Muscle layer of duodenum (tissue), 2 donors: ENCODE results near the gene TTC21A.

Experiments
- H3K27ac ChIP-seq: one replicate; pipeline ENCODE4 v1.7.0; 2013; ENCODE audit warnings: mild to moderate bottlenecking, low read length
- H3K27me3 ChIP-seq: one replicate; pipeline ENCODE4 v1.7.0; 2013; ENCODE audit warnings: low read depth, mild to moderate bottlenecking, control low read depth, low read length
- H3K36me3 ChIP-seq, 2 donors: one replicate each; pipeline ENCODE4 v1.7.0; 2013; ENCODE audit warnings: low read length in 2 of 2, control low read depth in 1 of 2, mild to moderate bottlenecking in 1 of 2; ENCODE audit not compliant: insufficient read depth in 2 of 2, control insufficient read depth in 1 of 2
- H3K4me1 ChIP-seq, 2 donors: one replicate each; pipeline ENCODE4 v1.7.0; 2013; ENCODE audit warnings: low read length in 2 of 2, mild to moderate bottlenecking in 2 of 2, control low read depth in 1 of 2, moderate library complexity in 1 of 2; ENCODE audit not compliant: insufficient read depth in 2 of 2, control insufficient read depth in 1 of 2
- H3K4me3 ChIP-seq, 2 donors: one replicate each; pipeline ENCODE4 v1.7.0; 2013; ENCODE audit warnings: low read length in 2 of 2, low read depth in 1 of 2, mild to moderate bottlenecking in 1 of 2
- H3K9me3 ChIP-seq, 2 donors: one replicate each; pipeline ENCODE4 v1.7.0; 2013; ENCODE audit warnings: low read length in 2 of 2, control low read depth in 1 of 2, mild to moderate bottlenecking in 1 of 2; ENCODE audit not compliant: control insufficient read depth in 1 of 2
- donor health status: healthy.

TTC21A gene

DNA sequence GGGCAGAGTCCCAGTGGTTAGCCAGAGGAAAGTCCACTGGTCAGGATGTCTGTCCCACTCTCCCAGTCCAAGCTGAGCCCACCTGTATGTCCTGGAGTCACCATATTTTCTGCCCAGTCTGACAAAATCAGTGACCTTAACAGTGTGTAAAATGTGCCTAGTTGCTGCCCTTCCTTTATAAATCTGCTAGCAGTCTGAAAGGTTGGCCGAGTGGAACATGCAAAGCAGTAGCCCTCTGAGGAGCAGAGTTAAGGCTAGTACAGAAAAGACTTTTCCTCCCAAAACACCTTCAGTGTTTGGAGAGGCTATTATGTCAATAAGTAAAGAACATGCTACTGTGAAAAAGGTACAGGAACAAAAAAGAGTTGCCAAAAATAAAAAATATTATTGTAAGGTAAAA, 15.3 kb downstream of the TTC21A start:
- peaks cover 5 to 8% of the 10 kb centered on the region in 2 donors for H3K36me3 ChIP-seq
- no peak overlapping the region for H3K27ac ChIP-seq
- H3K4me1 ChIP-seq: peaks cover 0 to 4% of the 10 kb centered on the region in 2 donors
- no peaks in the 10 kb centered on the region for H3K27me3 ChIP-seq
- no peak overlapping the region for H3K4me3 ChIP-seq
- no peaks in the 10 kb centered on the region for H3K9me3 ChIP-seq

DNA sequence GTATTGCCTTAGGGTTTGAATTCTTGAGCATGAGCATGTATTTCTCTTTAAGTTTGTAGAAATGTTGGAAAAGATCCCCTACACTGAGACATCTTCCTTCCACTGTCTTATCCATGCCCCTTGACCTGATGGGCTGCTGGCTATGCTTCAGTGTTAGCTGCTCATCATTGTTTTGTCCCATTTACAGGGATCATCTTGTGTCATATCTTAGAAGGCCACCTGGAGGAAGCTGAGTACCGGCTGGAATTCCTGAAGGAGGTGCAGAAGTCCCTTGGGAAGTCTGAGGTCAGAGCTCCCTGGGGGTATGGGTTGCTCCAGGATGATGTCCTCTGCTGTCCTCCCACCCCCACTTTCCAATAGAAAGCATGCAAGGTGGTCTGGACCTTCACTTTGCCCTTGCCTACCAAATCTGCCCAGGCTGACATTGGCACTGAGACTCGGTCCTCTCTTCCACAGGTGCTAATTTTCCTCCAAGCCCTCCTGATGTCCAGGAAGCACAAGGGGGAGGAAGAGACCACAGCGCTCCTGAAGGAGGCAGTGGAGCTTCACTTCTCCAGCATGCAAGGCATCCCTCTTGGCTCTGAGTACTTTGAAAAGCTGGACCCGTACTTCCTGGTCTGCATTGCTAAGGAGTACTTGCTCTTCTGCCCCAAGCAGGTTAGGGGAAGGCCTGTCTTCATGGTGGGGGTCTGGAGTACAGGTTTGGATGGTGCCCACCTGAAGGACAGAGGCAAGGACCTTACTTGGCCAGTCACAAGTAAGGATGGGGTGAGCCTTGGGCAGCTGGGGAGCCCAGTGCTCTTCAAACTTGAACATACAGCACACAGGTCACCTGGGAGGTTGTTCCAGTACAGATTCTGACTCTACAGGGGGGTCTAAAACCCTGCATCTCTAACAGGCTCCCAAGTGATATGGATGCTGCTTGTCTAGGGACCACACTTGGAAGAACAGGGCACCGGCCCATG, 17.7 kb downstream of the TTC21A start:
- peaks cover 0 to 4% of the 10 kb centered on the region in 2 donors for H3K4me1 ChIP-seq
- no peaks in the 10 kb centered on the region for H3K9me3 ChIP-seq
- H3K4me3 ChIP-seq: no peak overlapping the region
- H3K27me3 ChIP-seq: no peaks in the 10 kb centered on the region
- H3K36me3 ChIP-seq: peaks cover 0 to 10% of the 10 kb centered on the region in 2 donors
- H3K27ac ChIP-seq: no peak overlapping the region

DNA sequence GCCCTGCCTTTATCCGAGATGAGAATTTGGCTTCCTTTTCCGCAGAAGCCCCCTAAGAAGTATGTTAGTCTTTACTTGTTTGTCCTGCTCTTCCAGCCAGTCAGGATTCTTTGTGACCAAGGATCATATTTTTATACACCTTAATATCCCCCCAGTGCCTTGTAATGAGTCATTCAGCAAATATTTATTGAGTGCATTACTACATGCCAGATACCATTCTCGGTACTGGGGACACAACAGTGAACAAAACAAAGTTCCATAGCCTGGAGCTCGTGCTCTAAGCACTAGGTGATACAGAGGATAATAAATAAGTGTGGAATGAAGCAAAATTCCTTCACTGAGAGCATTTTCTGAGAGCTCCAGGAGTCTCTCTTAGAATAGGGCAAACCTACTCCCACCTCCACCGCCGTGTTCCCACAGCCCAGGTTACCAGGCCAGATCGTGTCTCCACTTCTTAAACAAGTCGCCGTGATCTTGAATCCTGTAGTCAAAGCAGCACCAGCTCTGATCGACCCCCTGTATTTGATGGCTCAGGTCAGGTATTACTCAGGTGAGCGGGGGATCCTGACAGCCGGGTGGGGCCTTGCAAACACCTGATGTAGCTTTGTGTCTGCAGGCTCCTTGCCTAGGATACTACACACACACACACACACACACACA, 18.5 kb downstream of the TTC21A start:
- no peaks in the 10 kb centered on the region for H3K27me3 ChIP-seq
- H3K4me3 ChIP-seq: no peak overlapping the region
- H3K36me3 ChIP-seq: peaks cover 0 to 4% of the 10 kb centered on the region in 2 donors
- H3K27ac ChIP-seq: no peak overlapping the region
- H3K9me3 ChIP-seq: no peaks in the 10 kb centered on the region
- H3K4me1 ChIP-seq: peaks cover 0 to 4% of the 10 kb centered on the region in 2 donors

DNA sequence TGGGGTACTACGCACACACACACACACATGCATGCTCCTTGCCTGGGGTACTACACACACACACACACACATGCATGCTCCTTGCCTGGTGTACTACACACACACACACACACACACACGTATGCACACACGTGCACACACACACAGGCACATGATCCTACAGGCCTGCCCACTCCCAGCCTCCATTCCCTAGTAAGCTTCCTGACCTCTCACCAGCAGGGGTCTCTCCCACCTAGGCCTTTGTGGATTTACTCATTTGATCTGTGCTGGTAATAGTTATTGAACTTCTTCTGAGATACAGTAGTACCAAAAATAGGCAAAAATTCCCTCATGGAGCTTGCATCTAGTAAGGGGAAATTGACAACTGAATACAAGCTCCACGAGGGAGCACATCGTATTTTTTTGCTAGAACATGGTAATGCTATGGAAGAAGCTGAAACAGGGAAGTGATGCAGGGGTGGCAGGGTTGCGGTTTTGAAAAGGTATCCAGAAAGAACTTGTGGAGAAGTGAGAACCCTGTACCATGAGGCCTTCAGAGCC, 19.1 kb downstream of the TTC21A start:
- Histone ChIP-seq H3K36me3 (peaks cover 0 to 4% of the 10 kb centered on the region in 2 donors), H3K9me3 (no peaks in the 10 kb centered on the region), H3K27ac (no peak overlapping the region), H3K27me3 (no peaks in the 10 kb centered on the region), H3K4me1 (peaks cover 0 to 4% of the 10 kb centered on the region in 2 donors), H3K4me3 (no peak overlapping the region)

DNA sequence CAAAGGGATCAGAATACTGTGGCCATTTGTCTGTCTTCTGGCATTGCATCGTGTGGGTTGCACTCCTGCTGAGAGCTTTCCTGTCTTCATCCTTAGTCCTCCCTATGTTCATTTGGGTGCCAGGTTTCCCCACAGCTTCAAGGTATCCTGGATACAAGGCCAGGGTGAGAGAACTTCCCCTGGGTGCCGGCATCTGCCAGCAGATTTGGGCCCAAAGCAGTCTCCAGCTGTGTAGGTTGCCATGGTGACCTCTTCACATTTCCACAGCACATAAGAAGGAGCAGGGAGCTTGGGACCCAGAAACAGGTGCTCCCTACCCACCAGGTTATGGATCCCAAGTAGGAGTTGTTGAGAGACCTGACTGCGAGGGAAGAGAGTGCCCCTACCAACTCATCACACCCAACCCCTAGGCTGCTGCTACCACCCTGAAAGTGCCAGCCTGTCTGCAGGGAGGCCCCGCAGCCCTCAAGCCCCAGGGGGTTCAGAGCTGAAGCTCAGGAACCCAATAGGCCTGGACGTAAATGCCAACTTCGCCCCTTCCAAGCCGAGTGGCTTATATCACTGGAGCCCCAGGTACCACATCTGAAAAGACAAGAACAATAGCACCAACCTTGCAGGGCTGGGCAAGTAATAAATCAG, 19.9 kb downstream of the TTC21A start:
- Histone ChIP-seq H3K27me3 (no peaks in the 10 kb centered on the region), H3K27ac (no peak overlapping the region), H3K9me3 (no peaks in the 10 kb centered on the region), H3K4me3 (no peak overlapping the region), H3K4me1 (peaks cover 0 to 4% of the 10 kb centered on the region in 2 donors), H3K36me3 (peaks cover 0 to 4% of the 10 kb centered on the region in 2 donors)

DNA sequence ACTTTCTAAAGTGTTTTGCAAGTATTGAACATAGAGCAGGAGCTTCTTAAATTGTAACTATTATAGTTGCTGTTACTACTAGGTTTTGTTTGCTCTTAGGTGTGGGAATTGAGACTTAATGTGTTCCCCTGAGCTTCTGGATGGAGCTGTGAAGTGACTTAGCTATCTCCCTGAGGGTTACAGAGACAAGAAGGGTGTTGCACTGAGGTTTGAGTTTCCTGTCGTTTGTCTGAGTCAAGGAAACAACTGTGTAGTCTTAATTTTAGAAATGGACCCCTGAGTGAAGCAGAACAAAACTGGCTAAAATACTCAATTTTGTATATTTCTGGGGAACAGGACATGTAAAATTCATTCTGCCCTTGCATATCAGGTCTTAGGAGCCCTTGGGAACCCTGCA, 20.4 kb downstream of the TTC21A start:
- Histone ChIP-seq H3K27ac (no peak overlapping the region), H3K4me1 (peaks cover 0 to 4% of the 10 kb centered on the region in 2 donors), H3K27me3 (no peaks in the 10 kb centered on the region), H3K9me3 (no peaks in the 10 kb centered on the region), H3K4me3 (no peak overlapping the region), H3K36me3 (peaks cover 0 to 5% of the 10 kb centered on the region in 2 donors)

DNA sequence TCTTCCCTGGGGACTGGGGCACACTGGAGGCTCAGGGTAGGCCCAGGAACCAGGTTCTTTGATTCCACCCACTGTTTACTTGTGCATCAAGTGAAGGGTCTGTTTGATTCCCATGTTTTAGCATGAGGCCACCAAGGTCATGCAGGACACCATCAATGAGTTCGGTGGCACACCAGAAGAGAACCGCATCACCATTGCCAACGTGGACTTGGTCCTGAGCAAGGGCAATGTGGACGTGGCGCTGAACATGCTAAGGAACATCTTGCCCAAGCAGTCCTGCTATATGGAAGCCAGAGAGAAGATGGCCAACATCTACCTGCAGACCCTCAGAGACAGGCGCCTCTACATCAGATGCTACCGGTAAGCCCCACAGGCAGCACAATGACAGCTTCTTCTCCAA, 21.5 kb downstream of the TTC21A start:
- Histone ChIP-seq H3K4me3 (no peak overlapping the region), H3K27me3 (no peaks in the 10 kb centered on the region), H3K36me3 (peaks cover 0 to 8% of the 10 kb centered on the region in 2 donors), H3K9me3 (no peaks in the 10 kb centered on the region), H3K27ac (no peak overlapping the region), H3K4me1 (peaks cover 0 to 4% of the 10 kb centered on the region in 2 donors)

DNA sequence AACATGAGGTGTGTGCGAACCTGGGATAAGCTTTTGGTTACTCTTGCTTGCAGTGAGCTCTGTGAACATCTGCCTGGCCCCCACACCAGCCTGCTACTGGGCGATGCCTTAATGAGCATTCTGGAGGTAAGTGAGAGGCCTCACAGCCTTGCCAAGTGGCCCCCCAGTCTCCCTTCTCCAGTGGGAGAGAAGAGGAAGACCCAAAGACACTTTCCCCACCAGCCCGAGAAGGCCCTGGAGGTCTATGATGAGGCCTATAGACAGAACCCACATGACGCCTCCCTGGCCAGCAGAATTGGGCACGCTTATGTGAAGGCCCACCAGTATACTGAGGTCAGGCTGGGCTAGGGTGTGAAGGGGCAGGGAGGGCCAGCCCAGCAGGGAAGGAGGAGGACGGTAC, 22.5 kb downstream of the TTC21A start:
- Histone ChIP-seq H3K4me1 (peaks cover 0 to 4% of the 10 kb centered on the region in 2 donors), H3K9me3 (no peaks in the 10 kb centered on the region), H3K27ac (no peak overlapping the region), H3K27me3 (no peaks in the 10 kb centered on the region), H3K36me3 (peaks cover 0 to 8% of the 10 kb centered on the region in 2 donors), H3K4me3 (no peak overlapping the region)

DNA sequence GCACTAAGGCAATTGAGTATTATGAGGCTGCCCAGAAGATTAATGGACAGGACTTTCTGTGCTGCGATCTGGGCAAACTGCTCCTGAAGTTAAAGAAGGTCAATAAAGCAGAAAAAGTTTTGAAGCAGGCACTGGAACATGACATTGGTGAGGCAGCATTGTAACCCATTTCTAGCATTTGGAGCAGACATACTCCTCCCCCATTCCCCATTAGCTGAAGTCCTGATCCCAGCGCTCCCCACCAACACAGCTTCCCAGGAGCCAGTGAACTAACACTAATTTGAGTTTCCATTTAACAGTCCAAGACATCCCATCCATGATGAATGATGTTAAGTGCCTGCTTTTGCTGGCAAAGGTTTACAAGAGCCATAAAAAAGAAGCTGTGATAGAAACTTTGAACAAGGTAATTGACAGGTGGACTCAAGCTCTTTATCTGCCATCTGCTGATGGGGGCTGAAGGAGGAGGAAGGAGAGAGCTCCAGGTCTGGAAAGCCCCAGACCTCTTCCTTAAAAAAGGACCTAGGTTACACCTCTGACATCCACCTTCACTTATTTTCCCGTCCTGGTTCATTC, 23.3 kb downstream of the TTC21A start:
- peaks cover 0 to 3% of the 10 kb centered on the region in 2 donors for H3K4me1 ChIP-seq
- no peak overlapping the region for H3K4me3 ChIP-seq
- peaks cover 0 to 8% of the 10 kb centered on the region in 2 donors for H3K36me3 ChIP-seq
- H3K9me3 ChIP-seq: no peaks in the 10 kb centered on the region
- H3K27me3 ChIP-seq: no peaks in the 10 kb centered on the region
- no peak overlapping the region for H3K27ac ChIP-seq

DNA sequence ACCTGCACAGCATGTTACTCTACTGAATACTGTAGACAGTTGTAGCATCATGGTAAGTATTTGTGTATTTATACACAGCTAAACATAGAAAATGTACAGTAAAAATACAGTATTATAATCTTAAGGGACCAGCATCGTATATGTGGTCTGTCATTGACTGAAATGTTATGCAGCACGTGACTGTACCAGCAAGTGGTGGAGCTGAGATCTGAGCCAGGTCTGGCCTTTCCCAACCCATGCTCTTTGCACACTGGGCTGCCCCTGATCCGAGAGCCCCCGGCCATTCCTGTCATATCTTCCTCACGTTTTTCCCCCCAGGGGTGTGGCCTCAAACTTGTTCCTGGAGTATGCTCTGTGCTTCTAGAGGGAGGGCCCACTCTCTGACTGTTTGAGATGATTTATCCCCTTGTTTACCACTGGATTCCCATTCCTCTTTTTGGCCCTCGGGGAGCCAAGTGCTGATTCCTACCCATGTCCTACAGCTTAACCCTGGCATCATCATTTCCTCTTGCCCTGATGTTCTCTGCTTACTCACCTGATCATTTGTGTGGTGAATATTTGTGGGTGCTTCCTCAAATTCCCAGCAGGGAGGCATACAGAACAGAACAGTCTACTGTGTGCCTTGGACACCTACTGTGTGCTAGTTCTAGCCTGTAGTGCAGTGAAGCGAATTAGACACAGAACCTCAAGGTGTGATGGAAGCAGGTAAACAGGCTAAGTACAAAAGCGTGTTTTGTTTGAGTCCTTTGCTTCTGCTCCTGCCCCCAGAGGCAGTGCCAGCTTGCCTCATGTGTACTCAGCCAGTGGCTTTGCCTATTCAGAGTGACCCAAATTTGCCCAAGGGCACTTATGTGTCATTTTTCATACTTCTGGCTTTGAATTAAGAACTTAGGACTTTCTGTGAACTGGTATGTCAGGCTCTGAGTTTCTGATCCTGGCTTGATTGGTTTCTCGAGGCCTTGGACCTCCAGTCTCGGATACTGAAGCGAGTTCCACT, 24.9 kb downstream of the TTC21A start:
- Histone ChIP-seq H3K27ac (no peak overlapping the region), H3K36me3 (peaks cover 0 to 14% of the 10 kb centered on the region in 2 donors), H3K4me1 (no peaks in the 10 kb centered on the region), H3K4me3 (no peak overlapping the region), H3K27me3 (no peaks in the 10 kb centered on the region), H3K9me3 (no peaks in the 10 kb centered on the region)
